ENCODE results near the gene TMEM221.
A peak's percentile ranks its signal among the peaks of the same experiment; 100 is the strongest.
"Not testable (repeated sequence)": the region's sequence is repeated elsewhere in the genome, so short reads cannot be mapped to it uniquely, and the experiment has no call there.

The TMEM221 gene

GRCh38 chr19:17448131-17448967 is at the start of gene TMEM221:
Gene TMEM221, minus strand, starts transcription at chr19:17448668. Its CDS starts 206 bp downstream, at chr19:17448462.
- DNase-seq (ENCODE audit: low read depth in 2 of 2), result peak in 1 of 2 donors; percentile 32

DNA sequence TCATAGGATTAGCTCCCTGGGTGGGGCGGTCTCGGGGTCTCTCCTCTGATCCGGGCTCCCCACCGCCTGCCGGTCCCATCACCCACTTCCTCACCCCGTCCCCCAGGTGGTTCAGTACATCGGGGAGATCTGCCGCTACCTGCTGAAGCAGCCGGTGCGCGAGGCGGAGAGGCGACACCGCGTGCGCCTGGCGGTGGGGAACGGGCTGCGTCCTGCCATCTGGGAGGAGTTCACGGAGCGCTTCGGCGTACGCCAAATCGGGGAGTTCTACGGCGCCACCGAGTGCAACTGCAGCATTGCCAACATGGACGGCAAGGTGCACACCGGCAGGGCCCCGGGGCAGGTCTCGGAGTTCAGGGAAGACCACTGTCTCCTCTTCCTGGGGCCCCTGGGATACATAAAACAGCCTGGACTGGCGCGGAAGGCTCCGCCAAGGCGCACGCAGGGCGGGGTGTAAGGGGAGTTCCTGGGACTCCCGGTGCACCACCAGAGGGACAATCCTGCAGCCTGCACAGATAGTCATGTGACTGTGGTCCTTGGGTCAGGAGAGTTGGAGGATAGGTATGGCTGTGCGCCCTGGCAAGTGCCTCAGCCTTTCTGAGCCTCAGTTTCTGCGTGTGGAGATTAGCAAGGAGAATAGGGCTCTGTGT is 48.8 kb upstream of the TMEM221 start:
- no peak for DNase-seq (ENCODE audit: low read depth in 2 of 2)

GRCh38 chr19:17496337-17496997 is 48.0 kb upstream of the TMEM221 start:
- DNase-seq (ENCODE audit: low read depth in 2 of 2), result peak; percentile 46 to 60

DNA sequence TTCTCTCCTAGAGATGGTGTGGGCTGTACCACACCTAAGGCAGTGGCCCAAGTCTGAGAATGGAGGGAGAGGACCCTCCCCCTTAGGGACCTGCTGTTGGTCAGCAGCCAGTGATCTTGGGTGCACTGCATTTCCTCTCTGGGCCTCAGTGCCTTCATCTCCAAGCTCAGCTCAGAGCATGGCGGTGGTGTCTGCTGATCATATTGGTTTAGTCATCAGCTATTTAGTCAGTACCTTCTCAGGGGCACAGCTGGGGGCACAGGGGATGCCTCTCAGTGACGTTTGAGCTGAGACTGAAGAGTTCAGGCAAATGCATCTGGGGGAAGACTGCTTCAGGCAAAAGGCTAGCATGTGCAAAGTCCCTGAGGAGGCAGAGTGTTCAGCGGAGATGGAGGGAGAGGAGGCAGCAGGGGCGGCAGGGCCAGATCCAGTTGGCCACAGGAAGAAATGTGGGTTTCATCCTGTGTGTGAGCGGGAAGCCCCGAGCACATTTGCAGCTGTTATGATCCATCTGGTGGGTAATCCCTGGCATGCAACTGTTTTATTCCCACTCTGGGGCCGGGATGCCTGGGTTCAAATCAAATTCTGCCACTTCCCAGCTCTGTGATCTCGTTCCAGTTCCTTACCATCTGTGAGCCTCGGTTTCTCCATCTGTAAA is 47.3 kb upstream of the TMEM221 start:
- DNase-seq (ENCODE audit: low read depth in 2 of 2), result no peak

DNA sequence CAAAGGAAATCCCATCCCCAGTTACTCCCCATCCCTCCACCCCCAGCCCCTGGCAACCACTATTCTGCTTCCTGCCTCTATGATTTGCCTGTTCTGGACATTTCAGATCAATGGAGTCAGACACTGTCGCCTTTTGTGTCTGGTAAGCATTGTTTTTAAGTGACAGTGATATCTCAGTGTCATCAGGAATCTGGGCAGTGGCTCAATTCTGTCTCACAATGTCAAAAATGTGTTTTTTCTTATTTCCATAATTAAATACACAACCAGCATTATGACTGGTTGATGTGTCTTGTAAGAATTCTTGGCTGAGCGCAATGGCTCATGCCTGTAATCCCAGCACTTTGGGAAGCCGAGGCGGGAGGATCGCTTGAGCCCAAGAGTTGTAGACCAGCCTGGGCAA is 42.8 kb upstream of the TMEM221 start:
- no peak for DNase-seq (ENCODE audit: low read depth in 2 of 2)

GRCh38 chr19:17490411-17490810 is 41.9 kb upstream of the TMEM221 start:
- DNase-seq (ENCODE audit: low read depth in 2 of 2), result peak in 1 of 2 donors; percentile 18

DNA sequence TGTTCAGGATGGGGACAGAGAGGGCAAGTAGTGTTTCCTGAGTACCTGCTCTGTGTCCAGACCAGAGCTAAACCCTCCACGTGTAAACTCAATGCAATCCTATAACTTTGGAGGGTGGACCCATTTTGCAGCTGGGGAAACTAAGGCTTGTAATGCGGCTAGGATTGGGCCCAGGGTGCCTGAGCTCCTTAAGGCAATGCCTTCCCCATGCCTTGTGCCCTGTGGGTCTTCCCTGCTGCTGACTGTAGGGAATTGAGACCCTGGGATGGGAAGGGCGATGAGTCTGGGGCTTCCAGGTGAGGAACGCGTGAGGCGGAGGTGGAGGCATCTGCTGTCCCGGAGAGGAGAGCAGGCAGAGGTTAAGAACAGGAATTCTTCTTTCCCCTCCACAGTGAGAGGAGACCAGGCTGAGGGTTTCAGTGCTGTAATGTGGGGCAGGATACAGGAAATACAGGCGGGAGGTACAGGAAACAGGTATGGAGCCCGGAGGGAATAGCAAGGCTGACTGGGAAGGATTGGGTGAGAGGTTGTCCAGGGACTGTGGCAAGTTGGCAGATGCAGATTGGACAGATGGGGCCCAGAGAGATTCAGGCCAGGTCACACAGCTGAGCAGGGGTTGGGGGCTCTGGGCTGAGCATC is 41.0 kb upstream of the TMEM221 start:
- DNase-seq (ENCODE audit: low read depth in 2 of 2), result no peak

DNA sequence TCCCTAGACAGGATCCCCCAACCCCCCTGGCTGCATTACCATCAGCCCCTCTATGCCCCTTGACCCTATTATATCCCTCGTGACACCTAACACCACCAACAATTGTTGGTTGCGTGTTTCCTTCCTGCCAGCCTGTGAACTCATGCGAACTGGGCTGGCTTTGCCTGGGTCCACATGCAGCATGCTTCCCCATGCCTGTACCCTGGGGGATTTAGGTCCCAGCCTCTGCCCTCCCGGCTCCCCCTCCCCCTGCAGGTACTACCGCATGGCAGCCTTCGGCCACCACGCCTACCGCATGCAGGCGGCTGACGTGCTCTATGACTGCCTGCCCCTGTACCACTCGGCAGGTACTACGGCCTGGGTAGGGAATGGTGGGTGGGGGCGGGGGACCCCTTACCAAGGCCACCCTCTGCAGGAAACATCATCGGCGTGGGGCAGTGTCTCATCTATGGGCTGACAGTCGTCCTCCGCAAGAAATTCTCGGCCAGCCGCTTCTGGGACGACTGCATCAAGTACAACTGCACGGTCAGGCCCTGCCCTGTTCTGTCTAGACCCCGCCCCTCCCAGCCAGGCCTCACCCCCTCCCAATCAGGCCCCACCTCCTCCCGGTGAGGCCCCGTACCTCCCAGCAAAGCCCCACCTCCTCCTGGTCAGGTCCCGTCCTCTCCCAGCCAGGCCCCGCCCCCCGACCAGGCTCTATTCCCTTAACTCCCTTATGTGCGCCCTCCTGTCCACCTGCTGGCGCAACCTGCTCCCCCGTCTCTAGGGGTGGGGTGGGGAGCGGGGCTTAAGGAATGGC is 40.3 kb upstream of the TMEM221 start:
- peak; percentile 61 to 72 for DNase-seq (ENCODE audit: low read depth in 2 of 2)

DNA sequence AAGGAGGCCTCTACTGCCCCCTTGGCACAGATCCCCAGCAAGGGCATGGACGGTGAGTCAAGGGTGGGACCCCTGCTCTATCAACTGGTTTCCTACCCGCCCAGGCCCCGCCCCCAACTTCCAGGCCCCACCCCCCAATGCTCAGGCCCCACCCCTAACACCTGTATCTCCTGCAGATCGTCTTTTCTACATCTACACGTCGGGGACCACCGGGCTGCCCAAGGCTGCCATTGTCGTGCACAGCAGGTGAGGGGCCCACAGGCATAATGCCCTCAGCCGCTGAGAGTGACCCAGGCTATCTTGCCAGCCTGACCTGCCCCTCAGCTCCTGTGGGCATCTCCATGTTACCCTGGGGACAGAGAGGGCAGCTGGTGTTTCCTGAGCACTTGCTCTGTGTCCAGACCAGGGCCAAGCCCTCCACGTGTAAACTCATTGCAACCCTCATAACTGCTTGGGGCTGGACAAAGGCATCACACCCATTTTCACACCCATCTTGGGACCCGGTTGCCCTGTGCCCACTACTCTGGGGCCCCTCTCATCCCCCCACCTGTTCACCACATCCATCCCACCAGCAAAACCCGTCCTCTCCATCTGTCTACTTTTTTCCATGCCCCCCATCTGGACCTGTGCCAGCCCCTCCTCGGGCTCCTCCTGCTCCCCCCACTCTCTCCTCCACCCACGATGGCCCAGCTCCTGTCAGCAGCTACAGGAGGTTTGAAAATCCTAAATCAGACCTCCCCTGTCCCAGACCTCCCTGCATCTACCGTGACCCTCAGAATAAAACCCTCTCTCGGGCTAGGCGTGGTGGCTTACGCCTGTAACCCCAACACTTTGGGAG is 39.0 kb upstream of the TMEM221 start:
- DNase-seq (ENCODE audit: low read depth in 2 of 2), result no peak

GRCh38 chr19:17486545-17487240 is 38.2 kb upstream of the TMEM221 start:
- DNase-seq (ENCODE audit: low read depth in 2 of 2), result no peak

DNA sequence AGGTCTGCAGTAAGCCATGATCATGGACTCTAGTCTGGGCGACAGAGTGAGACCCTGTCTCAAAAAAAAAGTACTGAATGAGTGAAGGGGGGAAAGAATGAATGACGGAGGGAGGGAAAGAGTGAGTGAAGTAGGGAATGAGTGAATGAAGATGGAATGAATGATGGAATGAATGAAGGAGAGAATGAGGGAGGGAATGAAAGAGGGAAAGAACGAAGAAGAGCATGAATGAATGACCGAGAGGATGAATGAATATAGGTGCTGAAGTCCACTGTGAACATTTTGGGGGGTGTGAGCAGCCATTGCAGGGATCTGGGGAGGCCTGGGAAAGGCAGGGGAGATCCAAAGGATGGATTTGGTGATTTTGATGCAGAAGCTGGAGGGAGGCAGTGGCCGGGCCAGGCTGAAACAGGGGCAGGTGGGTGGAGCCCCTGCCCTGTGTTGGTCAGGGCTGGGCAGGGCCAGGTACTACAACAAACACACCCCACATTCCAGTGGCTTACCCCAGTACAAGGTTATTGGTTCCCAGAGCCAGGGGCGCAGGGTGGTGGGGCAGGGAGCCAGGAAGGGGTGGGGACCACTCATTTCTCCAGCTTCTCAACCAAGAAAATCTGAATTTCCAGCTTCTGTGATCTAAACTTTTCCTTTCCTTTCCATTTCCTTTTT is 36.2 kb upstream of the TMEM221 start:
- no peak for DNase-seq (ENCODE audit: low read depth in 2 of 2)

GRCh38 chr19:17483605-17484002 is 35.1 kb upstream of the TMEM221 start:
- no peak for DNase-seq (ENCODE audit: low read depth in 2 of 2)

DNA sequence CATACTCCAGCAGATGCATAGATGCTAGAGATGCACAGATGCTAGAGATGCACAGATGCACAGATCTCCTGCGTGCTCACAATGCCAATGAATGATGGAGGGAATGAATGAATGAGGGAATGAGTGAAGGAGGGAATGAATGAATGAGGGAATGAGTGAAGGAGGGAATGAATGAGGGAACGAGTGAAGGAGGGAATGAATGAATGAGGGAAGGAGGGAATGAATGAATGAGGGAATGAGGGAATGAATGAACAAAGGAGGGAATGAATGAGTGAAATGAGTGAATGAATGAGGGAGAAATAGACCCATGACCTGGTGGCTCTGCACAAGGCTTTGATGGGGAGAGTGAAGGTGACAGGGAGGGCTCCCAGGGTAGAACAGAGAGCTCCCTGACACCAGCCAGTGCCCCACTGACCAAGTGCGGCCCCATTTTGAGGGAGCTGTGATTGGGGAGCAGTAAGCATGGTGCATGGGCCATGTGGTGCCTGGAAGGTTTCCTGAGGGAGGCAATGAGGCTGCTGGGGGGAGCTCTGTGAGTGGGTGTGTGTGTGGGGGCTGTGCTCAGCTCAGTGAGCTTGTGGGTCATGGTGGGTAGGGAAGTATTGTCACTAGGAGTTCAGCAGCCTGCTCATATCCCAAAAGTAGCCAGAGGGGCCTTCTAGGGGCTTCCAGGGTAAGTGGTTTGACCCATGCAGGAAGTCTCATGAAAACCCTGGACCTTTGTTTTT is 34.6 kb upstream of the TMEM221 start:
- DNase-seq (ENCODE audit: low read depth in 2 of 2), result no peak

- DNase-seq (ENCODE audit: low read depth in 2 of 2), result no peak
These were observed 33.5 kb upstream of the TMEM221 start for GRCh38 chr19:17481986-17482385.

GRCh38 chr19:17479325-17479791 is 30.9 kb upstream of the TMEM221 start:
- no peak for DNase-seq (ENCODE audit: low read depth in 2 of 2)

- DNase-seq (ENCODE audit: low read depth in 2 of 2), result no peak
These were observed 27.2 kb upstream of the TMEM221 start for GRCh38 chr19:17475541-17476115.

GRCh38 chr19:17475011-17475540 is 26.6 kb upstream of the TMEM221 start:
- DNase-seq (ENCODE audit: low read depth in 2 of 2), result not testable (repeated sequence)
